ENCODE data around the gene METTL3.

METTL3 gene

DNA sequence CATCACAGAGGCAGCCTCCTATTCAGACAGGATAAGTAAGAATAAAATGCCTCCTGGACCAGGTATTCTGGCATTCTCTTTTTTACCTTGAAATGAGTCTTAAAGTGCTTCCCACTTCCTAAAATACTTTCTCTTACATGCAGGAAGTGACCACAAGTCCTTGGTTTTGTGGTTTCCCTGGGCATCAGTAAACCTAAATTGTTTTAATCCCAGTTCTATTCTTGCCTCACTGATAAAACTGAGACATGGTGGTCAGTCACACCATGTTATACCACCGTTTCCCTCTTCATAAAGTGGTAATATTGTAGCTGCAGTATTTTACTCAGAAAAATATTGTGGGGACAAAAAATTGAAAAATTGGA lies 16.2 kb upstream of the METTL3 start:
- DNase-seq = no peak

GRCh38 chr14:21526672-21527317 lies 15.7 kb upstream of the METTL3 start:
- no peak for DNase-seq

- DNase-seq = peak in 49 of 51 donors; percentile 13 to 90 (median 72)
Observed at GRCh38 chr14:21525962-21526671, 15.0 kb upstream of the METTL3 start, which contains the start of gene SALL2. SALL2 (minus strand) TSS chr14:21526346; CDS start chr14:21526127, 219 bp downstream.

DNA sequence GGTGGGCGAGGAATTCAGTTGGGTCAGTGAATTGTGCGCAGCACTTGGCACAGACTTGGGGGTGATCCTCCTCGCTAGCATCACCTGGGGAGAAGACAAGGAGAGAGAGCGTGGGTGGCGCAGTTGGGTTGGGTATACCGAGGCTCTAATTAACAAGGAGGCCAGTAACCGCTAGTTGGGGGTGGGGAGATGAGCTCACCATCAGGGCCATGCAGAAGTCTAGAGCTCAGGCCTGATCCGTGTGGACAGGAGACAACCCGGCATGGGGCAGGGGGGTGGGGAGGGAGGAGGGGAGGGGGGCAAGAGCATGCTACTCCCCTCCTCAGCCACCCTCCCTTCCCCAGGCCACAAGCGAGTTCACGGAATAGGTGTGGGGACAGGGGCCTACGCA lies 14.4 kb upstream of the METTL3 start:
- peak in 21 of 51 donors; percentile 5 to 54 (median 23) for DNase-seq

GRCh38 chr14:21524575-21525490 lies 13.7 kb upstream of the METTL3 start:
- peak in 21 of 51 donors; percentile 7 to 49 (median 18) for DNase-seq

GRCh38 chr14:21523203-21523602 lies 12.1 kb upstream of the METTL3 start:
- no peak for DNase-seq

DNA sequence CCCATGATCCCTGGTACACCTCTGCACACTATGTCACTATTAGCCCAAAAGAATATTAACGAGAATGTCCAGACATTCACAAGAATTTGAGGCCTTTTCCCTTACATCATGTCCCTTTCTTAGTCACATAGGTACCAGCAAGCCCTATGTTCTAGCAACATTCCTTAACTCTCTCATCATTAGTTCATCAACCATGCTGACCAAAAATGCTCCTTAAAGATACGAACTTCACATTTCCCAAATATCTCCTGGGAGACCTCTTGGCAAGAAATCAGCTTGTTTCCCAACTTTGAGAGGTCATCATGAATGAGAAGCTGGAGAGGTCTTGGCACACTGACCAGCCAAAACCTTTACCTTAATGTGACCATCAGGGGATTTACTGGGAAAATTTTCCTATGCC lies 10.4 kb upstream of the METTL3 start:
- no peak for DNase-seq

DNA sequence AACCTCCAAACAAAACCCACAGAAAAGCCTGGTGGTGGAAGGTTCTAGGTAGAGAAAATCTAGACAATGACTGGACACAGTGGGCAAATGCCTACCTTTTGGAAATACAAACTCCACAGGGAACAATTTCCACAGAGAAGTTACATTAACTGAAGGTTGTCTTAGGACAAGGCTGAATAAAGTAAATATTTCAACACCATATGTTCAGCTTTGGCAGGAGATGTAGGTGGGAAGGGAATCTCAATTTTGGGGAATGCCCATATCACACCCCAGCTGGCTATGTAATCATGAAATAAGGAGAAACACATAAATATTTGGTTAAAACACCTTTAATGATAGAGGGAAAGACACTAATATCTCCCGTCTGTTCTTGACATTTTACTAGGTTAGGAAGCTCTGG lies 9.6 kb upstream of the METTL3 start:
- DNase-seq = no peak

GRCh38 chr14:21518725-21519124 lies 7.6 kb upstream of the METTL3 start:
- DNase-seq = no peak

- DNase-seq = no peak
Observed at GRCh38 chr14:21514341-21514740, 3.2 kb upstream of the METTL3 start.

DNA sequence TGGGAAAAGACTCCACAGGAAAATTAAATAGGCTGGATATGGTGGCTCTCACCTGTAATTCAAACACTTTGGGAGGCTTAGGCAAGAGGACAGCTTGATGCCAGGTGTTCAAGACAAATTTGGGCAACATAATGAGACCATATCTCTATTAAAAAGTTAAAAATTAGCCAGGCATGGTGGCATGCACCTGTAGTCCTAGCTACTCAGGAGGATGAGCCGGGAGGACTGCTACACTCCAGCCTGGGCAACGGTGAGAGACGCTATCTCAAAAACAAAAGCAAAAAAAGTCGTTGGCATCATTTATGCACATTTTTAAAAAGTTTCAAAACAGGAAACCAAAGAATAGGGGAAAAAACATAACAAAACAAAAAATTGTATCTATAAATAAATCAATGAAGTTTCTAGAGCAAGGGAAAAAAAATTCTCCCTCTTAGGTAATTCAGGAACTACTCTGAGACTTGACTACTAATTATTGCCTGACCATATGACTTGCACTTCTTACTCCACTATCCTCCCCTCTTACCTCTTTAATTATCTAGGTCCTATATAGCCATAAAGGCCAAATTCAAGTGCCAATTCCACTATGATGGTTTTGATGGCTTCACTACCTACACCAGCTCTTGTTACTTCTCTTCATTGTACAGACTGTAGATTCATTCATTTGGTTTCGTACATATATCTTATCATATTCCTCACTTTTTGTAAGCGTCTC lies 1.6 kb downstream of the METTL3 start:
- DNase-seq = no peak

DNA sequence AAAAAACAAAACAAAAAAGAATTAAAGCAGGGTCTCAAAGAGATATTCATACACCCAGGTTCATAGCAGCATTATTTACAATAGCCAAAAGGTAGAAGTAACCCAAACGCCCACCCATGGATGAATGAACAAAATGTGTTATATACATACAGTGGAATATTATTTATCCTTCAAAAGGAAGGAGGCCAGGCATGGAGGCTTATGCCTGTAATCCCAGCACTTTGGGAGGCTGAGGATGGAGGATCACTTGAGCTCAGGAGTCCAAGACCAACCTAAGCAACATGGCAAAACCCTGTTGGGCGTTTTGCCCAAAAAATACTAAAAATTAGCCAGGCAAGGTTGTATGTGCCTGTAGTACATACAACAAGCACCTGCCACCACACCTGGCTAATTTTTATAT lies 4.6 kb downstream of the METTL3 start:
- DNase-seq = no peak

DNA sequence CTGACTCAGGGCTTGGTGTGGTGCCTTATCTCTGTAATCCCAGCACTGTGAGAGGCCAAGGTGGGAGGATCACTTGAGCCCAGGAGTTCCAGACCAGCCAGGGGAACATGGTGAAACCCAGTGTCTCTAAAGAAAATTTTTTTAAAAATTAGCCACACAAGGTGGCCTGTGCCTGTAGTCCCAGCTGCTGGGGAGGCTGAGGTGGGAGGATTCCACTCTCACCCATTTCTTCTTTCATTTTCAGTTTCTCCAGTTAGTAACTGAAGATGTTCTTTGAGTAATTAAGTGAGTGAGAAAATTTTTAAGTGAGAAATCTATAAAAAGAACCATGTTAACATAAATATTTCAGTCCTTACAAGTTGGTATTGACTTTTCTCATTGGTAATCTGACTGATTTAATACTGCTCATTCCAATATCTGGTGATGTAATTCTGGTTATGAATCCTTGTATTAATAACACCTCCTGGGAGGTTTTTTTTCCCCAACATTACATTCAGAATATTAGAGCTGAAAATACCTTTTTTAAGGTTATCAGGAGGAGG lies 6.1 kb downstream of the METTL3 start:
- no peak for DNase-seq

GRCh38 chr14:21503376-21503775 lies 7.8 kb downstream of the METTL3 start:
- DNase-seq = no peak

GRCh38 chr14:21501568-21501967 lies 9.6 kb downstream of the METTL3 start:
- no peak for DNase-seq

DNA sequence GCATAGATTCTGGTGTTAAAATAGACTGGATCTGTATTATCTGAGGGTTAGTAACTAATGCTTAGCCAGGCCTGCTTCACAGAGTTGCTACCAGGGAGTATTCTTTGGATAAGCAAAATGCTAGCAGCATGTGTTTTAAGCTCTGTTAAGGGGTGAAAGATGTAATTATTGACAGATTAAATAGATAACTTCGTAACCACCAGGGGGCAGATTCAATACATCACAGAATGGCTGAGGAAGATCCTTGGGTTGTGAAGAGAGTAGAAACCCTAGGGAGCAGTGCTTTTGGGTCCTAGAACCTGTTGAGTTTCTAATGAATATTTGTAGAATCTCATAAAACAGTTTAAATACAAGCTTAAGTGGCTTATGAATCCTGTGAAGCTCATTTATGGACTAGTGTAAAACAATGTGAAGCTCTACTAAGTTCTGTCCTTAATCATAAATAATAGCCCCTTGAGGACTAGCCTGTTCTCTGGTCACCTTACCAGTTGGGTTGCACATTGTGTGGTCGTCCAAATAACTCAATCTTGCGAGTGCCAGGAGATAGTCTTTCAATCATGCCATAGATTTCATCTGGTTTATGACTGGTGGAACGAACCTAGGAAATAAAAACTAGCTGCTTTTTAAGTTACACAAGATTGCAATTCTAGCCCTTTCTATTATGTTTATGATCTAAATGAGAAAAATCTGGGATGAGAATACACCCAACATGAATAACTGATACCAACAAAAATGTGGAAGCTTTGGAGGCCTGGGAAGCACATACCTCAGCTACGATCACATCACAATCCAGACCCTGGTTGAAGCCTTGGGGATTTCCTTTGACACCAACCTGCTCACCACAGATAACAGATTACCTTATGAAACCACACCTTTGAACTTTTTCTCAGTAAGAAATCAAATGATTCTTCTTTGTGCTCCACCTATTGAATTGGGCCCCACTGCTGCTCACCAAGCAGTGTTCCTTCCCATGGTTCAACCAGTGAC lies 12.3 kb downstream of the METTL3 start:
- peak in 4 of 51 donors; percentile 2 to 25 (median 8) for DNase-seq

DNA sequence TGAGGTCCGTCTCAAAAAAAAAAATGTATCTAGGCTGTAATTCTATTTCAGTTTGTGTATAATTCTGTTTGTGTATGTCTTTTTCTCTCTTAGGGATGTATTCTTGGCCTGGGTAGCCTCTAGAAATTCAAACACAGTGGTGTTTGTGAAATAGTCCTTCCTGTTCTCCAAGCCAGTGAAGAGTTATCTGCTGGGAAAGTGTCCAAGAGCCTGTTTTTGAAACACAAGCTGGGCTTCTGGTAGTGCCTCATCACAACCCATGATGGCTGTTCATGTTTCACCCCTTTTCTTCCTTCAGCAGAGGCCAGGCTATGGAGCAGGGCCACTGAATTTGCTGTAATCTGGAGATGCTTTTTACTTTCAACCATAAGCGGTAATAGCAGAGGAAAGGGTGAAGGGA lies 14.7 kb downstream of the METTL3 start:
- DNase-seq = no peak

- DNase-seq = no peak
Observed at GRCh38 chr14:21494902-21495762, 16.0 kb downstream of the METTL3 start.

GRCh38 chr14:21486640-21487087 lies 24.5 kb downstream of the METTL3 start:
- no peak for DNase-seq
